Prostate gland (tissue), 2 donors: ENCODE results near the gene CD1E.

Experiments
- POLR2A ChIP-seq: fragments of 450-650 bp; IDR thresholded peaks from one replicate; pipeline ENCODE4 v1.6.1; 2016; ENCODE audit warnings: antibody characterized with exemption, mild to moderate bottlenecking
- POLR2AphosphoS5 ChIP-seq: sonication (generic); formaldehyde crosslinking; IDR thresholded peaks from one replicate; pipeline ENCODE4 v1.6.1; 2017; ENCODE audit warnings: antibody characterized with exemption
- TF ChIP-seq, protein P1 (sequence below), 4 experiments: fragments of 200-600 bp in 2 of 4; fragments of 450-650 bp in 2 of 4; sonication (generic) in 2 of 4; IDR thresholded peaks; 1 replicate in 3 of 4; 2 replicates in 1 of 4; pipeline ENCODE4 v1.5.1; 2016 to 2019; ENCODE audit warnings: antibody characterized with exemption in 4 of 4, mild to moderate bottlenecking in 2 of 4, moderate library complexity in 2 of 4

DNA sequence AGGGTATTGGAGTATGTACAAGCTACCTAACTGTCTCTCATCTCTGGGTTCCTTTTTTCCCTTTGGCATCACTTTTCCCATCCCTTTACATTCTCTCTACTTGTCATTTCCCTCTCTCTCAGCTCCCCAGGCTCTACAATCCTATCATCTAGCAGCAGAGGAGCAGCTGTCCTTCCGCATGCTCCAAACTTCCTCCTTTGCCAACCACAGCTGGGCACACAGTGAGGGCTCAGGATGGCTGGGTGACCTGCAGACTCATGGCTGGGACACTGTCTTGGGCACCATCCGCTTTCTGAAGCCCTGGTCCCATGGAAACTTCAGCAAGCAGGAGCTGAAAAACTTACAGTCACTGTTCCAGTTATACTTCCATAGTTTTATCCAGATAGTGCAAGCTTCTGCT, 561 bp downstream of the CD1E start:
- TF ChIP-seq, protein P1, sequence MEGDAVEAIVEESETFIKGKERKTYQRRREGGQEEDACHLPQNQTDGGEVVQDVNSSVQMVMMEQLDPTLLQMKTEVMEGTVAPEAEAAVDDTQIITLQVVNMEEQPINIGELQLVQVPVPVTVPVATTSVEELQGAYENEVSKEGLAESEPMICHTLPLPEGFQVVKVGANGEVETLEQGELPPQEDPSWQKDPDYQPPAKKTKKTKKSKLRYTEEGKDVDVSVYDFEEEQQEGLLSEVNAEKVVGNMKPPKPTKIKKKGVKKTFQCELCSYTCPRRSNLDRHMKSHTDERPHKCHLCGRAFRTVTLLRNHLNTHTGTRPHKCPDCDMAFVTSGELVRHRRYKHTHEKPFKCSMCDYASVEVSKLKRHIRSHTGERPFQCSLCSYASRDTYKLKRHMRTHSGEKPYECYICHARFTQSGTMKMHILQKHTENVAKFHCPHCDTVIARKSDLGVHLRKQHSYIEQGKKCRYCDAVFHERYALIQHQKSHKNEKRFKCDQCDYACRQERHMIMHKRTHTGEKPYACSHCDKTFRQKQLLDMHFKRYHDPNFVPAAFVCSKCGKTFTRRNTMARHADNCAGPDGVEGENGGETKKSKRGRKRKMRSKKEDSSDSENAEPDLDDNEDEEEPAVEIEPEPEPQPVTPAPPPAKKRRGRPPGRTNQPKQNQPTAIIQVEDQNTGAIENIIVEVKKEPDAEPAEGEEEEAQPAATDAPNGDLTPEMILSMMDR (IDR thresholded peaks at IDR 0.05) = no peak
- TF ChIP-seq POLR2A = no peak
- no peak for TF ChIP-seq POLR2AphosphoS5
